GM21786 (cell line): ENCODE results near the gene LRRC63.
A peak's percentile ranks its signal among the peaks of the same experiment; 100 is the strongest.
"Not testable (repeated sequence)": the region's sequence is repeated elsewhere in the genome, so short reads cannot be mapped to it uniquely, and the experiment has no call there.

Experiments used
- ATAC-seq: cut with Tn5 transposase; IDR thresholded peaks from one replicate; pipeline ENCODE4 v1.9.1; 2021; ENCODE audit not compliant: unreplicated experiment

Gene LRRC63

GRCh38 chr13:46232281-46232680 lies 20.6 kb downstream of the LRRC63 start:
- ATAC-seq, result no peak

- ATAC-seq, result no peak
Observed at GRCh38 chr13:46235286-46235685, 23.6 kb downstream of the LRRC63 start.

- ATAC-seq, result no peak
Observed at GRCh38 chr13:46265292-46265691, 53.6 kb downstream of the LRRC63 start.

- no peak for ATAC-seq
Observed at GRCh38 chr13:46267166-46267565, 55.4 kb downstream of the LRRC63 start.

GRCh38 chr13:46270416-46270815 lies 58.7 kb downstream of the LRRC63 start:
- ATAC-seq, result no peak

- ATAC-seq, result no peak
Observed at GRCh38 chr13:46274094-46274698, 62.5 kb downstream of the LRRC63 start.

GRCh38 chr13:46278474-46278873 lies 66.7 kb downstream of the LRRC63 start:
- ATAC-seq, result no peak

GRCh38 chr13:46281779-46282178 lies 70.1 kb downstream of the LRRC63 start:
- ATAC-seq, result no peak

GRCh38 chr13:46283912-46284824 lies 72.4 kb downstream of the LRRC63 start:
- not testable (repeated sequence) for ATAC-seq

- no peak for ATAC-seq
Observed at GRCh38 chr13:46286972-46287371, 75.2 kb downstream of the LRRC63 start.

- peak; percentile 72 for ATAC-seq
Observed at GRCh38 chr13:46288570-46289259, 77.0 kb downstream of the LRRC63 start.

GRCh38 chr13:46289260-46289955 lies 77.7 kb downstream of the LRRC63 start:
- no peak for ATAC-seq

GRCh38 chr13:46290434-46290833 lies 78.7 kb downstream of the LRRC63 start:
- no peak for ATAC-seq

- no peak for ATAC-seq
Observed at GRCh38 chr13:46293436-46293835, 81.7 kb downstream of the LRRC63 start.

GRCh38 chr13:46295491-46296114 lies 83.9 kb downstream of the LRRC63 start:
- peak; percentile 80 for ATAC-seq

- peak; percentile 36 for ATAC-seq
Observed at GRCh38 chr13:46296115-46296822, 84.5 kb downstream of the LRRC63 start.

- no peak for ATAC-seq
Observed at GRCh38 chr13:46296921-46297320, 85.2 kb downstream of the LRRC63 start.

- no peak for ATAC-seq
Observed at GRCh38 chr13:46297361-46297811, 85.7 kb downstream of the LRRC63 start.

GRCh38 chr13:46303742-46304385 lies 92.1 kb downstream of the LRRC63 start:
- ATAC-seq, result no peak
